ENCODE measurements around the gene RABGEF1. TPM values are rescaled to one million over a fixed set of nuclear protein-coding genes. Genes with fewer than 3 reads are reported as not detected.
"Not testable (repeated sequence)": the region's sequence is repeated elsewhere in the genome, so short reads cannot be mapped to it uniquely, and the experiment has no call there.

RABGEF1 gene
- total and polyA plus RNA-seq, 2 donors (not counting 1 experiment from before 2014, with no cell fraction given), result 41.6 to 47.9 TPM

DNA sequence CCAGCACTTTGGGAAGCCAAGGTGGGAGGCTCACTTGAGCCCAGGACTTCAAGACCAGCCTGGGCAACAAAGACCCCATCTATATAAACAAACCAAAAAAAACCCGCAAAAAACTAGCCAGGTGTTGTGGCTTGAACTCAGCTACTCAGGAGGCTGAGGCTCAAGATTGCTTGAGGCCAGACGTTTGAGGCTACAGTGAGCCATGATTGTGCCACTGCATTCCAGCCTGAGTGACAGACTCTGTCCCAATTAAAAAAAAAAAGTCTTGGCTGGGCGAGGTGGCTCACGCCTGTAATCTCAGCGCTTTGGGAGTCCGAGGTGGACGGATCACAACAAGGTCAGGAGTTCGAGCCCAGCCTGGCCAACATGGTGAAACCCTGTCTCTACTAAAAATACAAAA, 11.4 kb downstream of the RABGEF1 start:
- Histone ChIP-seq H3K4me1 (ENCODE audit: control insufficient read depth, extremely low read depth, insufficient read depth, low read length) (no peaks in the 10 kb centered on the region), H3K27ac (ENCODE audit: insufficient read depth, low read length) (no peak overlapping the region), H3K4me3 (replicated peaks in 1 of 4; ENCODE audit: control extremely low read depth in 1 of 4, insufficient read depth in 1 of 4, low read depth in 3 of 4, low read length in 4 of 4) (no peak overlapping the region), H4K20me1 (ENCODE audit: control insufficient read depth, extremely low read depth, insufficient read depth, low read length) (no peaks in the 10 kb centered on the region), H3K27me3 (ENCODE audit: control insufficient read depth, insufficient read depth, low read length) (no peaks in the 10 kb centered on the region), H3K9me3 (ENCODE audit: control insufficient read depth, insufficient read depth, low read depth, low read length) (no peaks in the 10 kb centered on the region), H3K9ac (ENCODE audit: insufficient read depth, low read length) (no peak overlapping the region), H3K36me3 (ENCODE audit: control insufficient read depth, insufficient read depth, low read length) (peaks cover 3% of the 10 kb centered on the region), H3K4me2 (ENCODE audit: extremely low read depth, insufficient read depth, low read length) (no peak overlapping the region), H2AFZ (ENCODE audit: low read length) (no peak overlapping the region), H3K79me2 (ENCODE audit: control insufficient read depth, insufficient read depth, low read length) (peaks cover 83% of the 10 kb centered on the region)
- DNase-seq (ENCODE audit: low read depth in 2 of 2), result no peak
- TF ChIP-seq EZH2 (IDR thresholded peaks at IDR 0.05; ENCODE audit: low read length, missing control alignments), result no peak
- TF ChIP-seq, protein P1, sequence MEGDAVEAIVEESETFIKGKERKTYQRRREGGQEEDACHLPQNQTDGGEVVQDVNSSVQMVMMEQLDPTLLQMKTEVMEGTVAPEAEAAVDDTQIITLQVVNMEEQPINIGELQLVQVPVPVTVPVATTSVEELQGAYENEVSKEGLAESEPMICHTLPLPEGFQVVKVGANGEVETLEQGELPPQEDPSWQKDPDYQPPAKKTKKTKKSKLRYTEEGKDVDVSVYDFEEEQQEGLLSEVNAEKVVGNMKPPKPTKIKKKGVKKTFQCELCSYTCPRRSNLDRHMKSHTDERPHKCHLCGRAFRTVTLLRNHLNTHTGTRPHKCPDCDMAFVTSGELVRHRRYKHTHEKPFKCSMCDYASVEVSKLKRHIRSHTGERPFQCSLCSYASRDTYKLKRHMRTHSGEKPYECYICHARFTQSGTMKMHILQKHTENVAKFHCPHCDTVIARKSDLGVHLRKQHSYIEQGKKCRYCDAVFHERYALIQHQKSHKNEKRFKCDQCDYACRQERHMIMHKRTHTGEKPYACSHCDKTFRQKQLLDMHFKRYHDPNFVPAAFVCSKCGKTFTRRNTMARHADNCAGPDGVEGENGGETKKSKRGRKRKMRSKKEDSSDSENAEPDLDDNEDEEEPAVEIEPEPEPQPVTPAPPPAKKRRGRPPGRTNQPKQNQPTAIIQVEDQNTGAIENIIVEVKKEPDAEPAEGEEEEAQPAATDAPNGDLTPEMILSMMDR (conservative IDR thresholded peaks at IDR 0.05 in 1 of 2, IDR thresholded peaks at IDR 0.05 in 1 of 2; ENCODE audit: low read depth in 1 of 2, low read length in 2 of 2), result no peak

DNA sequence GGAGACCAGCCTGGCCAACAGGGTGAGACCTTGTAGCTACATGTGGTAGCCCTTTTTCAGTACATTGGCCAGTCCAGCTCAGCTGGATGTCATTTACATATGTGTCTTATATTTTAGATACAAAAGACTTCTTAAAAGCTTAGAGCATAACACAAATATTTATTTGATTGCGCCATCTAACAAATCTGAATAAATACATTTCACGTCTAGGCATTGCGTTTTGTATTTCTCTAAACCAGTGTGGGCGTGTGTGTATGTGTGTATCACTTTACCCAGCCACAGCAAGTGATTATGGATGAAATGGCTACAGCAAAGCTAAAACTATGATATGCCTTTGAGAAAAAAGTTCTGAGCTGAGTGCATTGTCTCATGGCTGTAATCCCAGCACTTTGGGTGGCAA, 14.0 kb downstream of the RABGEF1 start:
- DNase-seq (ENCODE audit: low read depth in 2 of 2), result peak in 1 of 2 donors; percentile 26
- H3K4me2 ChIP-seq (ENCODE audit: extremely low read depth, insufficient read depth, low read length), result no peak overlapping the region
- no peak overlapping the region for H3K4me3 ChIP-seq (replicated peaks in 1 of 4; ENCODE audit: control extremely low read depth in 1 of 4, insufficient read depth in 1 of 4, low read depth in 3 of 4, low read length in 4 of 4)
- TF ChIP-seq, protein P1 (conservative IDR thresholded peaks at IDR 0.05 in 1 of 2, IDR thresholded peaks at IDR 0.05 in 1 of 2; ENCODE audit: low read depth in 1 of 2, low read length in 2 of 2), result no peak
- no peak for TF ChIP-seq EZH2 (IDR thresholded peaks at IDR 0.05; ENCODE audit: low read length, missing control alignments)
- peaks cover 80% of the 10 kb centered on the region for H3K79me2 ChIP-seq (ENCODE audit: control insufficient read depth, insufficient read depth, low read length)
- no peaks in the 10 kb centered on the region for H4K20me1 ChIP-seq (ENCODE audit: control insufficient read depth, extremely low read depth, insufficient read depth, low read length)
- H3K9me3 ChIP-seq (ENCODE audit: control insufficient read depth, insufficient read depth, low read depth, low read length), result no peaks in the 10 kb centered on the region
- no peak overlapping the region for H2AFZ ChIP-seq (ENCODE audit: low read length)
- no peak overlapping the region for H3K27ac ChIP-seq (ENCODE audit: insufficient read depth, low read length)
- no peaks in the 10 kb centered on the region for H3K36me3 ChIP-seq (ENCODE audit: control insufficient read depth, insufficient read depth, low read length)
- H3K27me3 ChIP-seq (ENCODE audit: control insufficient read depth, insufficient read depth, low read length), result no peaks in the 10 kb centered on the region
- no peak overlapping the region for H3K9ac ChIP-seq (ENCODE audit: insufficient read depth, low read length)
- H3K4me1 ChIP-seq (ENCODE audit: control insufficient read depth, extremely low read depth, insufficient read depth, low read length), result no peaks in the 10 kb centered on the region

DNA sequence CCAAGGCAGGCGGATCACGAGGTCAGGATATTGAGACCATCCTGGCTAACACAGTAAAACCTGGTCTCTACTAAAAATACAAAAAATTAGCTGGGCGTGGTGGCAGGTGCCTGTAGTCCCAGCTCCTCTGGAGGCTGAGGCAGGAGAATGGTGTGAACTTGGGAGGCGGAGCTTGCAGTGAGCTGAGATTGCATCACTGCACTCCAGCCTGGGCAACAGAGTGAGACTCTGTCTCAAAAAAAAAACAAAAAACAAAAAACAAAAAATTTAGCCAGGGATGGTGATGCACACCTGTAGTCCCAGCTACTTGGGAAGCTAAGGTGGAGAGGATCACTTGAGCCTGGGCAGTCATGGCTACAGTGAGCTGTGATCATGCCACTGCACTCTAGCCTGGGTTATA, 14.5 kb downstream of the RABGEF1 start:
- not testable (repeated sequence) for H3K36me3 ChIP-seq (ENCODE audit: control insufficient read depth, insufficient read depth, low read length); H3K9ac ChIP-seq (ENCODE audit: insufficient read depth, low read length); H3K27ac ChIP-seq (ENCODE audit: insufficient read depth, low read length); H3K4me3 ChIP-seq (replicated peaks in 1 of 4; ENCODE audit: control extremely low read depth in 1 of 4, insufficient read depth in 1 of 4, low read depth in 3 of 4, low read length in 4 of 4); H3K27me3 ChIP-seq (ENCODE audit: control insufficient read depth, insufficient read depth, low read length); H2AFZ ChIP-seq (ENCODE audit: low read length); DNase-seq (ENCODE audit: low read depth in 2 of 2); H3K4me2 ChIP-seq (ENCODE audit: extremely low read depth, insufficient read depth, low read length); H3K4me1 ChIP-seq (ENCODE audit: control insufficient read depth, extremely low read depth, insufficient read depth, low read length); H3K9me3 ChIP-seq (ENCODE audit: control insufficient read depth, insufficient read depth, low read depth, low read length); H4K20me1 ChIP-seq (ENCODE audit: control insufficient read depth, extremely low read depth, insufficient read depth, low read length)
- peaks cover 79% of the 10 kb centered on the region for H3K79me2 ChIP-seq (ENCODE audit: control insufficient read depth, insufficient read depth, low read length)

DNA sequence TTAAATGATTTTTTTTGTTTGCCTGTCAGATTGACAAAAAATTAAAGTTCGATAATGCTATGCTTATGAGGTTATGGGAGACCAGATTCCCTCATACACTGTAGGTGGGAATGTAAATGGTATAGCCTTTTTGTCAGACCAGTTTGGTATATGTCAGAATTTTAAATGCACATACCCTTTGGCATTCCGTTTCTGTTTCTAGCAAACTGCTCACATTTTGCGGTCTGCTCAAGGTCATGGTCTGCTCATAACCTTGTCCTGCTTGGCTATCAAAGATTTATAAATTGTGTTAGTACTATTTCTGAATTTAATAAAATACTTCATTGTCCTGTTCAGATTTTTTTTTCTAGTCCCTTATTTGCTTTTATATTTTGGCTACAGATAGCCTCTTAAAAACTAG, 15.7 kb downstream of the RABGEF1 start:
- not testable (repeated sequence) for H4K20me1 ChIP-seq (ENCODE audit: control insufficient read depth, extremely low read depth, insufficient read depth, low read length); H3K4me1 ChIP-seq (ENCODE audit: control insufficient read depth, extremely low read depth, insufficient read depth, low read length); H3K27me3 ChIP-seq (ENCODE audit: control insufficient read depth, insufficient read depth, low read length); H2AFZ ChIP-seq (ENCODE audit: low read length); H3K27ac ChIP-seq (ENCODE audit: insufficient read depth, low read length); H3K9ac ChIP-seq (ENCODE audit: insufficient read depth, low read length); H3K4me3 ChIP-seq (replicated peaks in 1 of 4; ENCODE audit: control extremely low read depth in 1 of 4, insufficient read depth in 1 of 4, low read depth in 3 of 4, low read length in 4 of 4); H3K4me2 ChIP-seq (ENCODE audit: extremely low read depth, insufficient read depth, low read length); H3K36me3 ChIP-seq (ENCODE audit: control insufficient read depth, insufficient read depth, low read length); DNase-seq (ENCODE audit: low read depth in 2 of 2); H3K9me3 ChIP-seq (ENCODE audit: control insufficient read depth, insufficient read depth, low read depth, low read length)
- peaks cover 73% of the 10 kb centered on the region for H3K79me2 ChIP-seq (ENCODE audit: control insufficient read depth, insufficient read depth, low read length)
